GM21576 (cell line): ENCODE measurements around the gene DMTF1.
A peak's percentile ranks its signal among the peaks of the same experiment; 100 is the strongest.
"Not testable (repeated sequence)": the region's sequence is repeated elsewhere in the genome, so short reads cannot be mapped to it uniquely, and the experiment has no call there.

ENCODE experiments used
- ATAC-seq: cut with Tn5 transposase; IDR thresholded peaks from one replicate; pipeline ENCODE4 v1.9.1; 2021; ENCODE audit warnings: mild to moderate bottlenecking, moderate library complexity; ENCODE audit not compliant: unreplicated experiment

Gene DMTF1

GRCh38 chr7:87152112-87152896 is at the start of gene DMTF1:
Gene DMTF1, plus strand, starts transcription at chr7:87152453. Its CDS starts 12,489 bp downstream, at chr7:87164942.
- ATAC-seq = peak; percentile 80

- no peak for ATAC-seq
These were observed 46.9 kb upstream of the DMTF1 start for GRCh38 chr7:87105401-87105800.

GRCh38 chr7:87106974-87107612 is 45.2 kb upstream of the DMTF1 start:
- ATAC-seq = no peak

GRCh38 chr7:87107949-87108776 is 44.1 kb upstream of the DMTF1 start:
- no peak for ATAC-seq

- no peak for ATAC-seq
These were observed 41.5 kb upstream of the DMTF1 start for GRCh38 chr7:87110778-87111177.

- no peak for ATAC-seq
These were observed 40.4 kb upstream of the DMTF1 start for GRCh38 chr7:87111877-87112276.

- ATAC-seq = no peak
These were observed 39.2 kb upstream of the DMTF1 start for GRCh38 chr7:87113077-87113476.

- ATAC-seq = not testable (repeated sequence)
These were observed 38.3 kb upstream of the DMTF1 start for GRCh38 chr7:87113904-87114303.

GRCh38 chr7:87115772-87116171 is 36.5 kb upstream of the DMTF1 start:
- not testable (repeated sequence) for ATAC-seq

- no peak for ATAC-seq
These were observed 35.9 kb upstream of the DMTF1 start for GRCh38 chr7:87116315-87116714.

GRCh38 chr7:87119581-87119980 is 32.7 kb upstream of the DMTF1 start:
- ATAC-seq = no peak

- no peak for ATAC-seq
These were observed 29.1 kb upstream of the DMTF1 start for GRCh38 chr7:87123105-87123504.

GRCh38 chr7:87127019-87127418 is 25.2 kb upstream of the DMTF1 start:
- no peak for ATAC-seq

- no peak for ATAC-seq
These were observed 23.4 kb upstream of the DMTF1 start for GRCh38 chr7:87128861-87129267.

- ATAC-seq = no peak
These were observed 22.9 kb upstream of the DMTF1 start for GRCh38 chr7:87129332-87129731.

GRCh38 chr7:87129848-87130247 is 22.4 kb upstream of the DMTF1 start:
- ATAC-seq = peak; percentile 98

- no peak for ATAC-seq
These were observed 20.5 kb upstream of the DMTF1 start for GRCh38 chr7:87131771-87132170.

GRCh38 chr7:87137271-87137670 is 15.0 kb upstream of the DMTF1 start:
- ATAC-seq = no peak

- ATAC-seq = no peak
These were observed 12.7 kb upstream of the DMTF1 start for GRCh38 chr7:87139514-87139913.

- ATAC-seq = no peak
These were observed 11.9 kb upstream of the DMTF1 start for GRCh38 chr7:87140271-87140748.

GRCh38 chr7:87144173-87144657 is 8.0 kb upstream of the DMTF1 start:
- ATAC-seq = peak; percentile 96
